Stimulated activated CD8-positive, alpha-beta memory T cell treated with anti-CD3 and anti-CD28 coated beads, Interleukin-4, amount 100 ng/mL, for 24 hours (primary cell): ENCODE data around the gene LRRC27.

Experiments
- DNase-seq: peaks from one replicate; pipeline ENCODE4 v3.0.0-alpha.2; 2020; ENCODE audit warnings: low read depth

The LRRC27 gene

GRCh38 chr10:132390921-132391675 is 59.1 kb downstream of the LRRC27 start:
- no peak for DNase-seq

GRCh38 chr10:132391676-132392020 is 59.7 kb downstream of the LRRC27 start:
- no peak for DNase-seq

- no peak for DNase-seq
Measured at GRCh38 chr10:132392184-132392800, 60.3 kb downstream of the LRRC27 start.

- no peak for DNase-seq
Measured at GRCh38 chr10:132392811-132393694, 61.1 kb downstream of the LRRC27 start.

- no peak for DNase-seq
Measured at GRCh38 chr10:132393695-132394181, 61.7 kb downstream of the LRRC27 start.

GRCh38 chr10:132394201-132394811 is 62.3 kb downstream of the LRRC27 start:
- DNase-seq: no peak

GRCh38 chr10:132394936-132395703 is 63.1 kb downstream of the LRRC27 start:
- DNase-seq: no peak

GRCh38 chr10:132395704-132396493 is 63.9 kb downstream of the LRRC27 start:
- no peak for DNase-seq

- peak; percentile 24 for DNase-seq
Measured at GRCh38 chr10:132396494-132397035, 64.6 kb downstream of the LRRC27 start.

GRCh38 chr10:132397036-132397541 is 65.1 kb downstream of the LRRC27 start, which contains the start of gene PWWP2B:
TSS of gene PWWP2B (plus strand) at chr10:132397200. CDS start at chr10:132397227, 27 bp downstream.
- DNase-seq: peak; percentile 34

- DNase-seq: no peak
Measured at GRCh38 chr10:132397671-132398565, 65.9 kb downstream of the LRRC27 start.

GRCh38 chr10:132398566-132398991 is 66.6 kb downstream of the LRRC27 start:
- no peak for DNase-seq

GRCh38 chr10:132399117-132400035 is 67.4 kb downstream of the LRRC27 start:
- no peak for DNase-seq

GRCh38 chr10:132400041-132400546 is 68.1 kb downstream of the LRRC27 start:
- DNase-seq: no peak

- DNase-seq: no peak
Measured at GRCh38 chr10:132400547-132401151, 68.7 kb downstream of the LRRC27 start.

- DNase-seq: no peak
Measured at GRCh38 chr10:132401401-132402118, 69.6 kb downstream of the LRRC27 start.
